Esophagus squamous epithelium (tissue), 5 donors: ENCODE data around the gene CASP1. TPM values are rescaled to one million over a fixed set of nuclear protein-coding genes. Genes with fewer than 3 reads are reported as not detected.

Source experiments
- DNase-seq: peaks from one replicate; lab custom pipeline; 2025; lab: John Stamatoyannopoulos, UW
- H3K27ac ChIP-seq, 4 donors: fragments of 200-600 bp; sonication (generic); one replicate each; pipeline ENCODE4 v1.5.1; 2016 to 2019; ENCODE audit warnings: mild to moderate bottlenecking in 1 of 4
- H3K27me3 ChIP-seq, 4 donors: fragments of 200-600 bp; sonication (generic); 1 replicate in 3 of 4; 2 replicates in 1 of 4; pipeline versions ENCODE4 v1.5.1 to v1.6.0; 2017 to 2021; ENCODE audit warnings: antibody characterized with exemption in 1 of 4
- H3K36me3 ChIP-seq, 3 donors: fragments of 200-600 bp; sonication (generic); one replicate each; pipeline ENCODE4 v1.5.1; 2016 to 2019
- H3K4me1 ChIP-seq, 3 donors: fragments of 200-600 bp; sonication (generic); one replicate each; pipeline ENCODE4 v1.5.1; 2017 to 2019
- H3K4me3 ChIP-seq, 4 donors: fragments of 200-600 bp; sonication (generic); 1 replicate in 3 of 4; 2 replicates in 1 of 4; pipeline ENCODE4 v1.5.1; 2016 to 2019; ENCODE audit warnings: mild to moderate bottlenecking in 2 of 4, moderate library complexity in 1 of 4
- H3K9me3 ChIP-seq, 3 donors: fragments of 200-600 bp; sonication (generic); one replicate each; pipeline ENCODE4 v1.5.1; 2016 to 2019
- POLR2A ChIP-seq, 4 donors: fragments of 450-650 bp; IDR thresholded peaks; one replicate each; pipeline ENCODE4 v1.6.1; 2017; ENCODE audit warnings: antibody characterized with exemption in 4 of 4, mild to moderate bottlenecking in 4 of 4, moderate library complexity in 3 of 4
- WGBS, 2 donors: methylation state at CpG; one replicate each; pipeline ENCODE4 v1.1.5; 2018; 5-methylcytosine and 5-hydroxymethylcytosine counted together
- intact Hi-C: fragments of 100-400 bp; cut with DNase I; formaldehyde crosslinking; loops from one replicate; pipeline ENCODE4 v1.15.0; 2022
- total RNA-seq, 4 donors: library from RNA; depleted of rRNA; stranded (reverse); fragments of >200 nt; gene quantifications; one replicate each; pipeline ENCODE4 v1.1.0, GENCODE V29; 2016
- TF ChIP-seq, protein P1 (sequence below), 6 experiments: fragments of 450-650 bp in 4 of 6; fragments of 200-600 bp in 2 of 6; sonication (generic) in 2 of 6; IDR thresholded peaks; one replicate each; pipeline ENCODE4 v1.5.1; 2016 to 2019; ENCODE audit warnings: antibody characterized with exemption in 6 of 6, mild to moderate bottlenecking in 4 of 6, moderate library complexity in 4 of 6
- donor health status: DM: yes; HTN: yes; CAD: no.

CASP1 gene
- total RNA-seq, 4 donors from 2014 or later, result 15.8 to 58.9 (median 20.5) TPM

DNA sequence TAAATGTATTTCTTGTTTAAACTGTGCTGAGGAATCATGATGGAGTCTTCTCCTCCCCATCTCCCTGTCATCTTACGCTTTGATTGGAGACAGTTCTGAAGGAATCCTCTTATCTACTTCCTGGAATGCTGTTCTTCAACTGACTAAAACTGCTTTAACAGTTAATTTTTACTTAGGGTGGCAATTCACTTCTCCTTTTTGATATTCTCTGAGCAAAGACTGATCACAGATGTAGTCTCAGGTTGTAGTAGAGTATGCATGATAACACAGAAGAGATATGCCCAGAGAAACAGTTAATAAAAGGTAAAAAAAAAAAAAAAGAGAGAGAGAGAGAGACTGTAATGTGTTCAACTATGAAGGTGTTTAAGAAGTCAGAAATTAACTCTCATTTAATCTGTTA, 10.6 kb downstream of the CASP1 start:
- Histone ChIP-seq H3K9me3 (no peaks in the 10 kb centered on the region), H3K27me3 (no peaks in the 10 kb centered on the region), H3K4me1 (no peaks in the 10 kb centered on the region), H3K27ac (no peak overlapping the region), H3K4me3 (no peak overlapping the region), H3K36me3 (peaks cover 0 to 44% (median 10%) of the 10 kb centered on the region in 3 donors)
- TF ChIP-seq, protein P1, sequence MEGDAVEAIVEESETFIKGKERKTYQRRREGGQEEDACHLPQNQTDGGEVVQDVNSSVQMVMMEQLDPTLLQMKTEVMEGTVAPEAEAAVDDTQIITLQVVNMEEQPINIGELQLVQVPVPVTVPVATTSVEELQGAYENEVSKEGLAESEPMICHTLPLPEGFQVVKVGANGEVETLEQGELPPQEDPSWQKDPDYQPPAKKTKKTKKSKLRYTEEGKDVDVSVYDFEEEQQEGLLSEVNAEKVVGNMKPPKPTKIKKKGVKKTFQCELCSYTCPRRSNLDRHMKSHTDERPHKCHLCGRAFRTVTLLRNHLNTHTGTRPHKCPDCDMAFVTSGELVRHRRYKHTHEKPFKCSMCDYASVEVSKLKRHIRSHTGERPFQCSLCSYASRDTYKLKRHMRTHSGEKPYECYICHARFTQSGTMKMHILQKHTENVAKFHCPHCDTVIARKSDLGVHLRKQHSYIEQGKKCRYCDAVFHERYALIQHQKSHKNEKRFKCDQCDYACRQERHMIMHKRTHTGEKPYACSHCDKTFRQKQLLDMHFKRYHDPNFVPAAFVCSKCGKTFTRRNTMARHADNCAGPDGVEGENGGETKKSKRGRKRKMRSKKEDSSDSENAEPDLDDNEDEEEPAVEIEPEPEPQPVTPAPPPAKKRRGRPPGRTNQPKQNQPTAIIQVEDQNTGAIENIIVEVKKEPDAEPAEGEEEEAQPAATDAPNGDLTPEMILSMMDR (IDR thresholded peaks at IDR 0.05), result no peak
- no peak for TF ChIP-seq POLR2A (IDR thresholded peaks at IDR 0.05)
- DNase-seq, result no peak
- intact Hi-C loops, result no loop called here
- 68 to 72% methylated on average over 1 of the region's 1 CpG for WGBS, 2 donors

DNA sequence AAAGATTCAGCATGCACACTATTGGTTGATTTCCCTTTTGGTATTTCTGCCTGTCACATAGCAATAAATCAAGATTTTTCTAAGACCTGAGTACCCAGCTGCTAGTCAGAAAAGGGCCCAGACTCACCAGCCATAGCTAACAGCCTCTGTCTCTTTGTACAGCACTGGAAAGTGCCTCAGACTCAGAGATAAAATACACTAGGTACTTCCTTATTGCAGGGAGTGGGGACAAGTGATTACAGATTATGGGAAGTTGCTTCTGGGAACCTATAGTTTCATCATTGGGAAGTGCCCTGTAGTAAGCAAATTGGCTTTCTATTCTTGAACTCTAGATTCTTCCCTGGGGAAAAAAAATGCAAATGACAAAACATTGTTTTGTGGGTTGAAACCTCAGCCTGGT, 11.9 kb downstream of the CASP1 start, which contains the start of gene CASP5:
Gene CASP5 (minus strand): TSS at position 166 of the 400 bp plus-strand sequence. CDS start 32 bp downstream, at position 134.
- H3K4me3 ChIP-seq, result no peak within 1 kb of the TSS
- no peak for DNase-seq
- H3K27me3 ChIP-seq, result no peaks in the 10 kb centered on the region
- intact Hi-C loops, result no loop called here
- TF ChIP-seq, protein P1 (IDR thresholded peaks at IDR 0.05), result no peak
- TF ChIP-seq POLR2A (IDR thresholded peaks at IDR 0.05), result no peak
- peaks cover 0 to 32% (median 9%) of the 10 kb centered on the region in 3 donors for H3K36me3 ChIP-seq
- H3K27ac ChIP-seq, result no peak within 1 kb of the TSS
- no peaks in the 10 kb centered on the region for H3K4me1 ChIP-seq
- no peaks in the 10 kb centered on the region for H3K9me3 ChIP-seq

DNA sequence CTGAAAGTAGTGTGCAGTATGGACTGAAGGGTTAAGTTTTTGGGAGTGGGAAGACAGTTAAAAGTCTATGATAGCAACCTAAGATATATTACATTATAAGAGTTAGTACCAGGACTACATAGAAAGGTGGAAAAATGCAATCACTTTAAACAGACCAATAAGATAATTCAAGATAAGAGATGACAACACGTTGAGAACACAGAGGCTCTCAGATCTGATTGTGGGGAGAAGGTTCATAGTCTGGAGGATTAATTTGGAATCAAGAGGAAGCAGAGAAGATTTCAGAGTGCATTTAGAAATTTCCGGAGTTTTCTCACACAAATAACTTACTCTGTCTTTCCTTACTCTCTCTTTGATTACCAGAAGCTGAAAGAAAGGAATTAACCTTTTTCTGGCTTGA, 12.4 kb downstream of the CASP1 start:
- intact Hi-C loops, result no loop called here
- no peaks in the 10 kb centered on the region for H3K4me1 ChIP-seq
- no peak for DNase-seq
- H3K27me3 ChIP-seq, result no peaks in the 10 kb centered on the region
- H3K36me3 ChIP-seq, result peaks cover 0 to 27% (median 9%) of the 10 kb centered on the region in 3 donors
- TF ChIP-seq, protein P1 (IDR thresholded peaks at IDR 0.05), result no peak
- no peak for TF ChIP-seq POLR2A (IDR thresholded peaks at IDR 0.05)
- H3K9me3 ChIP-seq, result no peaks in the 10 kb centered on the region
- 35 to 63% methylated on average over 2 of the region's 2 CpGs for WGBS, 2 donors
- H3K27ac ChIP-seq, result no peak overlapping the region
- no peak overlapping the region for H3K4me3 ChIP-seq

DNA sequence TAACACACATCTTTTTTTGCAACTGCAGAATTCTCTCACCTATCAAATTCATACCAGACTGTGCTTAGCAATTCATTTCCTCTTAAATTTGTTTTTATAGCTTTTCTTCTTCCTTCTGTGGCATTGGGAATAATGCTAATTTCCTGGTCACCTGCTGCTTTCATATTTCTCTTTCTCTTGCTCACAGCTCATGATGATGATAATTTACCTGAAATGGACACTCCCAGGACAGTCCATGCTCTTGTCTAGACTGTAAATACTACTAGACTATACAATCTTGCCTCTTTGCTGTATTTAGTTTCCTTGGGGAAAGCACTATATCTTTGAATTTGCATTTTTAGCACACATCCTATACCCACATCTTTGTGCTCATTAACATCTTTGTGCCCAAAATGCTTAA, 27.5 kb downstream of the CASP1 start:
- no peaks in the 10 kb centered on the region for H3K27me3 ChIP-seq
- no peak overlapping the region for H3K4me3 ChIP-seq
- no peaks in the 10 kb centered on the region for H3K4me1 ChIP-seq
- no peaks in the 10 kb centered on the region for H3K36me3 ChIP-seq
- intact Hi-C loops, result no loop called here
- H3K9me3 ChIP-seq, result no peaks in the 10 kb centered on the region
- no peak for TF ChIP-seq POLR2A (IDR thresholded peaks at IDR 0.05)
- TF ChIP-seq, protein P1 (IDR thresholded peaks at IDR 0.05), result no peak
- H3K27ac ChIP-seq, result no peak overlapping the region
- no peak for DNase-seq

DNA sequence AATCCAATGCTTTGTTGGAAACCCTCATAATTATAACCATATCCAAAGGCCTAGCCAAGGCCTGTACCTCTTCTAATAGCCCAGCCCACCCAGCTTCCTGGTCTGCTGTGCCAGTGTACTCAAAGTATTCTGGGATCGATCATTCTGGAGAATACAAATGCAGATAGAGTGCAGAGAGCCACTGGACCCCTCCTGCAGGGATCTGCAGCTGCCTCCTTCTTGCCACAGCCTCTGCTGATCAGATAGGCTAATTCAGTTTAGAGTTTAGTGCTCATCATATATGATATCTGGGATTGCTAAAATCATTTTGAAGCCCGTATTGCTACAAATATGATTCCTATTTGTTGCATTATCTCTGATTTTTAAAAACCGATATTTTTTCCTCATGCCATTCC, 29.5 kb downstream of the CASP1 start:
- H3K9me3 ChIP-seq, result no peaks in the 10 kb centered on the region
- no peak for DNase-seq
- intact Hi-C loops, result no loop called here
- no peak overlapping the region for H3K27ac ChIP-seq
- H3K4me3 ChIP-seq, result no peak overlapping the region
- WGBS, 2 donors, result 85 to 94% methylated on average over 3 of the region's 3 CpGs
- TF ChIP-seq POLR2A (IDR thresholded peaks at IDR 0.05), result no peak
- TF ChIP-seq, protein P1 (IDR thresholded peaks at IDR 0.05), result no peak
- H3K4me1 ChIP-seq, result no peaks in the 10 kb centered on the region
- no peaks in the 10 kb centered on the region for H3K36me3 ChIP-seq
- H3K27me3 ChIP-seq, result no peaks in the 10 kb centered on the region
